AG09319 (cell line): ENCODE measurements around the gene CFTR.

Experiments used
- DNase-seq: peaks from one replicate; pipeline ENCODE4 v3.0.0-alpha.2; 2010; ENCODE audit warnings: low read depth; ENCODE audit errors: extremely low read depth
- CTCF ChIP-seq: IDR thresholded peaks from 2 replicates; pipeline ENCODE4 v1.5.1; 2011; ENCODE audit warnings: low read depth, mild to moderate bottlenecking, inconsistent platforms, low read length, moderate library complexity

CFTR gene

GRCh38 chr7:117562759-117563158 lies 82.9 kb downstream of the CFTR start:
- no peak for TF ChIP-seq CTCF
- no peak for DNase-seq

- no peak for DNase-seq
- no peak for TF ChIP-seq CTCF
These were observed 84.3 kb downstream of the CFTR start for GRCh38 chr7:117564080-117564479.

GRCh38 chr7:117564627-117565026 lies 84.8 kb downstream of the CFTR start:
- DNase-seq, result no peak
- TF ChIP-seq CTCF, result no peak

- no peak for TF ChIP-seq CTCF
- DNase-seq, result no peak
These were observed 85.4 kb downstream of the CFTR start for GRCh38 chr7:117565226-117565625.

- no peak for TF ChIP-seq CTCF
- DNase-seq, result no peak
These were observed 88.0 kb downstream of the CFTR start for GRCh38 chr7:117567781-117568180.

GRCh38 chr7:117572856-117573620 lies 93.2 kb downstream of the CFTR start:
- no peak for DNase-seq
- TF ChIP-seq CTCF, result no peak

GRCh38 chr7:117581424-117581823 lies 101.6 kb downstream of the CFTR start:
- no peak for TF ChIP-seq CTCF
- DNase-seq, result no peak
